GM21381 (cell line): Measurements from ENCODE around the gene ACADVL.

Source experiments
- ATAC-seq: cut with Tn5 transposase; IDR thresholded peaks from one replicate; pipeline ENCODE4 v1.9.1; 2021; ENCODE audit warnings: mild to moderate bottlenecking, moderate library complexity; ENCODE audit not compliant: unreplicated experiment

Gene ACADVL

DNA sequence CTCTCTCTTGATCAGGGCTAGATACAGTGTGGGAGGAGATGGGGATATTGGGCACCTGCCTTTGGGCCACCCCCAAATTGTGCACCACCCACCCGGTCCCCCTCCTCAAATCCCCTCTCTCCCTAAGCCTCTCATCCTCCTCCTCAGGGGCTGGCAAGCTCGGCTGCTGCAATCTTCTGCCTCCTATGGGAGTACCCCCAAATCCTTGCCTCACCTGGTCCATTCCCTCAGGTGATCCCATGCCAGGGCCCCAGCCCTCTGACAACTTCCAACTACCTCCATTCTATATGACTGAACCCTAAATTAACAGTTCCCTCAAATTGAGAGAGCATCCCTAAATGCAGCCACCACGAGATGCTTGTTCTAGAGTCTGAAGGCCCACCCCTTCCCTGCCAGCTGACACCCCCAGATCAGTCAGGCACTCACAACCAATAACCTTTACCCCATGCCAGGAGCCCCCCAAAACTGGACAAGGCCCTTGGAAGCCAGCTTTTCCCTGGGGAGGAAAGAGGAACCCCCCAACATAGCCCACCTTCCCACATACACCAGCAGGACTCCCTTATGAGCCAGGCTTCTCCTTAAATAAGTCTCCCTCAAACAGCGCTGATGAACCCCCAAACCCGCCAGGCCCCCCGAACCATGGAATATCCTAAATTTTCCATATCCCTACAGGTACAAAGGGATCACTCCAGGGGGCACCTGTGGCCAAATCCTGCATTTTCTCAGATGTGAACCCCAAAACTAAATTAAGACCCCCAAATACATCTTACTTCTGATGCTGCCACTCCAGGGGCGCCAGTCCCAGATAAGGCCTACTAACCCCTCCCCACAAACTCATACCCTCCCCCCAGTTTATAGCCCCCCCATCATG is 3.3 kb upstream of the ACADVL start:
- ATAC-seq = no peak

DNA sequence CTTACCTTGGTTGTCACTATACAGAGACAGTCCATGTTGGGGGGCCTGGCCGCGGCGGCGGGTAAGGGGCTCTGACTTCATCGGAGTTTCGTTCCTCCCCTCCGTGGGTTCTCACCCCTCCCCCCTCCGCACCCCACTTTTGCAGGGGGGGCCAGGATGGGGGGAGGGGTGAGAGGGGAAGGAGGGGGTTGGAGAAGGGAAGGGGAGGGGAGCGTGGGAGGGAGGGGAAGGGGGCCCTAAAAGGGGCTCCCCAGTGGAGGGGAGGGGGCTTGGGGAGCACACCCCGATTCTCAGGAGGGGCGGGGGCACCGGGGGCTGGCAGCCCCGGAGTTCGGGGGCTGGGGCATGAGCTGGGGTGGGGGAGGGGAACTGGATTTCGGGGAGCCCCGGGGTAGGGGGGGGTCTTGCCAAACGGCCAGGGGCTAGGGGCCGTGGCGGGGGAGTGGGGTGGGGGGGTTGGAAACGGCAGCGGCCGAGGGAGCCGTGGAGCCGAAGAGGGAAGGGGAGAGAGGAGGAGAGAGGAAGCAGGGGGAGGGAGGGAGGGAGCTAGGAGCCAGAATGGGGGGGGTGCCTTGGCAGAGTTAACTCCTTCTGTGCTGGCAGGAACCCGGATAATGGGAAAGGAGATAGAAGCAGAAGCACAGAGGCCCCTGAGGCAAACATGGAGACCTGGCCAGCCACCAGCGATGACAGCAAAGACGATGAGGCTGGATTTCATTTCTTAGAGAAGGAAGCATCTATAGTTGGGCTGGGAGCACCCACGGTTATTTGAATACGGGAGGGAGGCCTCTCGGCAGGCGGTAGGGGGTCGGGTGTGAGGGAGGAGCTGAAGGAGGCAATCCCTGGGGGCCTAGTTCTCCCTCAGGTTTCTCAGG is 2.4 kb upstream of the ACADVL start:
- no peak for ATAC-seq

DNA sequence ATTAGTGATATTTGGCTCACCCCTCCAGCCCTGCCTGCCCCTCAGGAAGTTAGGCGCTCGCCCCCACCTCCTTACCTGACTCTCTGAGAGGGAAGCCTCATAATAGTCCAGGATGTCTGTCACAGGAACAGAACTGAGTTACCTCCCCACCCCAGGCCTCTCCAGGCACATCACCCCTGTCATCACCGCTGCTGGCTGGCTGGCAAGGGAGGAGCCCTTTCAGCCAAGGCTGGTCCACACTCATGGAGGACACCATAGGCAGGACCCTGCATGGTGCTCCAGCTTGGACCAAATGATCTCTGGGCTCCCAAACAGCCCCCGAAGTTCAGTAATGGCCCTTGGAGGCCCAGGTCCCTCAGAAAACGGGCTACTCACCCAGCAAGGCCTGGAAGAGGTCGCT is 1.6 kb upstream of the ACADVL start:
- no peak for ATAC-seq

DNA sequence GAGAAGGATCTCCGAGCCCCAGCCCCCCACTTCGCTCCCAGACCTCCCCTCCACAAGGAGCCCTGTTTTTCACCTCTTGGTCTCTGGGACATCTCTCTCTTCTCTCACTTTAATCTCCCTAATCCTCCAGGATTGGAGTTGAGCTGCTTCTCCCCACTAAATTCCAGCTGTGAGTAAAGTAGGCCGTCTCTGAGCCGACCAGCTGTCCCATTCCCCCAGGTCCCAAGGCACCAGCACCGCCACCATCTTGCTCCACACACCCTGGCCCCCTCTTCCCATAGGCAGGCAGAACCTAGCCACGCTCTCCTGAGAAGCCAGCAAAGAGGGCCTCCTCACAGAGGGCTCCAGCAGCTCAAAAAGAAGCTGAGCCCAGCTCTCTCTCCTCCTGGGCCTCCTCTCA is 980 bp upstream of the ACADVL start:
- no peak for ATAC-seq

DNA sequence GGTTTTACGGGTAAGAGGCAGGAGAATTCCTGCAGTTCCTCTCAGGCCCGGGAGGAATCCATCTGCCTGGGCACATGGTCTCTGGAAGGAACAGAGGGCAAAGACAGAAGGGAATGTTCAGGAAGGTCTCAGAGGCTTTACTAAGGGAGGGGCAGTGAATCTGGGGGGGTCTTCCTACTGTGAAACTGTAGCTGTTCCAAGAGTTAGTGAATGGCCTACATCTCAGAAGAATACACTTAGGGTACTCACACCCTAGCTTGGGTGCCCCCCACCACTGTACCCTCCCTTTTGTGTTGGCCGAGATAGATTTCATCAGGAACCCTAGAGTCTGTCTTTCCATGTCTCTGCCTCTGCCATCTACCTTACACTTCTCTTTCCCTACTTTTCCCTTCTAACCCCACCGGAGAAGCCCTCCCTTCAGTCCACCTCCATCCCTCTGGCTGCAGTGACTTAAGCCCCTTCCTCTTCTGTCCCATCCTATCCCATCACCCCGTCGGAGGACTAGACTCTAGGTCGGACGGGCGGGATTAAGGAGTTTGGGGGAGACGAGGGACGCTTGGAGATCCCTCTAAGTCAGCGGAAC is 418 bp upstream of the ACADVL start:
- ATAC-seq = no peak

DNA sequence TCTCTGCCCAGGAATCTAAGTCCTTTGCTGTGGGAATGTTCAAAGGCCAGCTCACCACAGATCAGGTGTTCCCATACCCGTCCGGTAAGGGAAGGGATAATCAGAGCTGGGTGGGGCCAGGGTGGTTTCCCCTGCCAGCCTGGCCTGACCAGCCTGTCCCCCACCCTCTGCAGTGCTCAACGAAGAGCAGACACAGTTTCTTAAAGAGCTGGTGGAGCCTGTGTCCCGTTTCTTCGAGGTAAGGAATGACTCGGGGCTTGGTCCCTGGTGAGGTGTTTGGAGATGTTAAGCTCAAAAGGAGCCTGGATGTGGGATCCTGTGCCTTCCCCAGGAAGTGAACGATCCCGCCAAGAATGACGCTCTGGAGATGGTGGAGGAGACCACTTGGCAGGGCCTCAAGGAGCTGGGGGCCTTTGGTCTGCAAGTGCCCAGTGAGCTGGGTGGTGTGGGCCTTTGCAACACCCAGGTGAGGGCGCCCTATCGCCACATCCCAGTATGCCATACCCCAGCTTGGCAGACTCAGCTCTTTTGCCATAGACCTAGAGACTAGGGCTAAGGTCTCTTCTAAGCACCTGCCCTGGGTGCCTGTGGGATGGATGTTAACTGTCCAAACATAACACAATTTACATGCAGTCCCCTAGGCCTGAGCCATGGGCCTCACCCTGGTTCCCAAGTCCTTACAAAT is 997 bp downstream of the ACADVL start:
- ATAC-seq = no peak

DNA sequence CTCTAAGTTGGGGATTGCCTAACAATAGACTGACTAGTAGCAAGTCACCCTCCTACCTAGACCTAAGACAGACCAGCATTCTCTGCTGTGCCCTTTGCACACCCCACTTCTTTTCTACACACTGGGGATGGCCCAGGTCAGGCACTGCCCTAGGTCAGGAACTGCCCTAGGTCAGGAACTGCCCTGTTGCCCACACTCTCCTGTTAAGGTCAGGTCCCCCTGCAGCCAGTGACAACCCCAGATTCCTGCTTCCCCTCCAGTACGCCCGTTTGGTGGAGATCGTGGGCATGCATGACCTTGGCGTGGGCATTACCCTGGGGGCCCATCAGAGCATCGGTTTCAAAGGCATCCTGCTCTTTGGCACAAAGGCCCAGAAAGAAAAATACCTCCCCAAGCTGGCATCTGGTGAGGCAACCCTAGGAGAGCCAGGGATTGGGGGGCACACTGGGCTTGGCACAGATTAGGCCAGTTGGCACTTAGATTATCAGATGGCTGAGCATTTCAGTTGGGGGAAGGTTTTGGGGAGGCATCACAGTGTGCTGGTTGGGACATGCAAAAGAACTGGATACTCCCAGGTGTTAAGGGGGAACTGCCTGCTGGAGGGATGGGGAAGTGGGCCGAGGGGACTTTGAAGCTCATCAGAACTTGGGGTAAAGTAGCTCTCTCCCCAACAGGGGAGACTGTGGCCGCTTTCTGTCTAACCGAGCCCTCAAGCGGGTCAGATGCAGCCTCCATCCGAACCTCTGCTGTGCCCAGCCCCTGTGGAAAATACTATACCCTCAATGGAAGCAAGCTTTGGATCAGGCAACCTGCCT is 1.7 kb downstream of the ACADVL start:
- no peak for ATAC-seq

DNA sequence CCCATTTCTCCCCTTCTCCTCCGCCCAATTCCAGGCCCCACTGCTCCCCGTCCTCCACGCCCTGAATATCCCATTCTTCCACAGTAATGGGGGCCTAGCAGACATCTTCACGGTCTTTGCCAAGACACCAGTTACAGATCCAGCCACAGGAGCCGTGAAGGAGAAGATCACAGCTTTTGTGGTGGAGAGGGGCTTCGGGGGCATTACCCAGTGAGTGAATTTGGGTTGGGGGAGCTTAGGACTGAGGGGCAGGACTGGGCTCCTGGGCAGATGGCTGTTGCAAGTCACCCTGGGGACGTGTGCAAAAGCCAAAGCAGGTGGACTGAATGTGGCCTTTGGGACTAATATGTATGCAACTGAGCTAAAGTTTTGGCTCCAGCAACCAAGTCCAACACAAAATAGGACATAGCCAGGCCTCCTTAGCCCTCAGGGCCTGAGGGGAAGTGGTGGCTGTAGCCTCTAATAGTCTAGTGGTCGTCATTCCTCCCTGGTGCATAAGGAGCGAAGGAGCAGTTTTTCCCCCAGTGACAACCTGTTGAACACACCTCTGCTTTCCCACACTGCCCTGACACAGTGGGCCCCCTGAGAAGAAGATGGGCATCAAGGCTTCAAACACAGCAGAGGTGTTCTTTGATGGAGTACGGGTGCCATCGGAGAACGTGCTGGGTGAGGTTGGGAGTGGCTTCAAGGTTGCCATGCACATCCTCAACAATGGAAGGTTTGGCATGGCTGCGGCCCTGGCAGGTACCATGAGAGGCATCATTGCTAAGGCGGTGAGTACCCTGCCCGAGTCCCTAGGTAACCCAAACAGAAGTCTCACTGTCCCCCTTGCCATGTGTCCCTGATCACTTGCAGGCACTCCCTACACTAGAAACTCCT is 2.6 kb downstream of the ACADVL start:
- no peak for ATAC-seq

DNA sequence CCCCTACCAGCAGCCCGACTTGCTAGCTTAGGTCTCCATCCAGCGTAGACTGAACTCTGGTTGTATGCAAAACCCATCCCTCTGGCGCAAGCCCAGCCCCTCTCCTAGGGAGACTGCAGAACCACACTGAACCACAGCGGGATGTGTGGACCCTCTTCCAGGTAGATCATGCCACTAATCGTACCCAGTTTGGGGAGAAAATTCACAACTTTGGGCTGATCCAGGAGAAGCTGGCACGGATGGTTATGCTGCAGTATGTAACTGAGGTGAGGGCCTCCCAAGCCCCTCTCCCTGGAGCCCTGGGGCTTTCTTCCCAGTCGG is 3.2 kb downstream of the ACADVL start:
- ATAC-seq = no peak

DNA sequence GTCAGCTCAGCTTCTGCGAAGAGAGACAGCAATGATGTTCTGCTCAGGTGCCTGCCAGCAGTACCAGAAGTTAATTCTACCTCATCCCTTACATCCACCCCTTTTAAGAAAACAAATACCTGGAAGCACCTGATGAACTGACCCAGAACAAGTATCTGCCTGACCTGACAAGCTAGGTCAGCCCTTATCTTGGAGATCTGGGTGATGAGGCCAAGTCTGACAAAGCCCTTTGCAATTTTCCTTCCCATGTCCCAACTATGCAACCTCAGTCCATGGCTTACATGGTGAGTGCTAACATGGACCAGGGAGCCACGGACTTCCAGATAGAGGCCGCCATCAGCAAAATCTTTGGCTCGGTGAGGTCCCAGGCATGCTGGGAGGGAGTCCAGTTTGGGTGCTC is 3.6 kb downstream of the ACADVL start:
- no peak for ATAC-seq

DNA sequence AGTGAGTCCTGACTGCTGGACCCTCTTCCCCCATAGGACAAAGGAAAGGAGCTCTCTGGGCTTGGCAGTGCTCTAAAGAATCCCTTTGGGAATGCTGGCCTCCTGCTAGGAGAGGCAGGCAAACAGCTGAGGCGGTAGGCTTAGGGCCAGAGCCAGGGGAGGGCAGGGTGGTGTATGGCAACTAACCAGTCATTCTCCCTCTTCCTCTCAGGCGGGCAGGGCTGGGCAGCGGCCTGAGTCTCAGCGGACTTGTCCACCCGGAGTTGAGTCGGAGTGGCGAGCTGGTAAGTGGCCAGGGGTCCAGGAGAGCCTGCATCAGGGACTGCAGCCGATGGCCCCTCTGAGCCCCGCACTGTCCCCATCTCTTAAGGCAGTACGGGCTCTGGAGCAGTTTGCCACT is 4.4 kb downstream of the ACADVL start:
- ATAC-seq = no peak

DNA sequence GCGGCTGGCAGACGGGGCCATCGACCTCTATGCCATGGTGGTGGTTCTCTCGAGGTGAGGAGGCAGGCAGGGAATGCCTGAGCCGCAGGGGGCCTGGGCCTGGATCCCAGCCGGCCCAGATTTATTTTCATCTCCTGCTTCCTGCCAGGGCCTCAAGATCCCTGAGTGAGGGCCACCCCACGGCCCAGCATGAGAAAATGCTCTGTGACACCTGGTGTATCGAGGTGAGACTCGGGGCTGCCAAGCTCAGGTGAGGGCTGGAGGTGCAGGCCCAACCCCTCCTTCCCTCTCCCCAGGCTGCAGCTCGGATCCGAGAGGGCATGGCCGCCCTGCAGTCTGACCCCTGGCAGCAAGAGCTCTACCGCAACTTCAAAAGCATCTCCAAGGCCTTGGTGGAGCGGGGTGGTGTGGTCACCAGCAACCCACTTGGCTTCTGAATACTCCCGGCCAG is 4.9 kb downstream of the ACADVL start:
- no peak for ATAC-seq

DNA sequence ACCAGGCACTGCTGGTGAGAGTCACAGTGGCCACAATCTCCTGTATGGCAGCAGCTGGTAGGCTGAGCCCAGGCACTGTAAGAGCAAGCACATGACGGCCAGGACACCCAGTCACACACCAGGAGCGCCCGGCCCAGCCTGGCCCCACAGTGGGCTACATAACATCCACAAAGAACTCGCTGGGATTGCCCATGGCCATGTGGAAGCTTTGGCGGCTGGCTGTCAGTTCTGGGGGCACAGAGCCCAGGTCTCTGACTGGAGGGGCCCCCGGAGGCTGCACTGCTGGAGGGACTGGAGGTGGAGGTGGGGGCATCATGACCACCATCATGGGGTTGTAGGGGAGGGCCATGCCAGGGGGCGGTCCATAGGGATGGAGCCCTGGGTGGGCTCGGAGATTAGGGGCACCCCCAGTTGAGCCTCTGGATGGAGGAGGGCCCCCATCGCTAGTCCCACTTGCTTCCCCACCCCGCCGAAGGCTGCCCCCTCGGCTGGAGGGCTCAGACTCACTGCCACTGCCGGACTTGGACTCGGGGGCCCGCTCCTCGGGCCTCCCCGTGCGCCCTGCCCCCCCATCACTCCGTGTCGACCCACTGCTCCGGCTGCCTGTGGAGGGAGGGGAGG is 6.1 kb downstream of the ACADVL start:
- ATAC-seq = no peak

DNA sequence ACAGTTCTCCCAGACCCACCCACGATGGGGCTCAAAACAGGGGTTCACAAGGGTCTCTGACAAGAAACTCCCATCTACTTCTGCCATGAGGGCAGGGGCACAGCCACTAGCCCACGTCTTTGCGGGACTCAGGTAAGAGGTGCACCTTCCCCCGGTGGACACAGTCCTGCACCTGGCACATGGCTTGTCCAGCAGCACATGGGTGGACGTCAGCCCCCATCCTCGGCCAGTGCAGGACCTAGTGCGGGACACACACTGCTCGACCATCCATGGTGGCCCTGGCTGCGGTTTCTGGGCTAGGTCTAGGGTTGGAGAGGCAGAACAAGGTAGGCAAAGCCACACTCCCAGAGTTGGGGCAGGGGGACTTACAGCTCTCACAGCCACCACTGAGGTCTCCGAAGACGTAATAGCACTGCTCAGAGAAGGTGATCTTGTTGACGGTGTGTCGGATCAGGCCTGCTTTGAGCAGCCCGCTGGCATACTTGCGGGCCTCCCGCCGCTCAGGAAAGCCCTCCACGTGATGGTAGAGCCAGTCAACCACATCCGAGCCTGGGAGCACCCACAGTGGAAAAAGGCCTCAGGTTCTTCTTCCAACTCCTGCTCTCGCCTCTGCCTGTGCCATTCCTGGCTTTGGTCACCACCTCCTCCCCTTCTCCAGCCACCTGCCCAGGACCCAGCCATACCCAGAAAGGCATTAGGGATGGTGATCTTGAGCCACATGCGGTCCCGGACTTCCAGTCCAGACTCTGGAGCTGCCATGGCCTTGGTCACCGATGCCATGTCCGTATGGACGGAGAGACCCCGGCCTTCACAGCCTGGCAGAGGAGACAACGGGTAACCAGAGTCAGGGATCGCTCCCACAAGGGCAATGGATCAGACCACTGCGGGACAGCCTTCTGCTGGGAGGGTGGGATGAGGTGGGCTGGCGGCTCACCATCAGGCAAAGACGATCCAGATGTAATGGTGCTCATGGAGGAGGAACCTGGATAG is 7.3 kb downstream of the ACADVL start:
- no peak for ATAC-seq

DNA sequence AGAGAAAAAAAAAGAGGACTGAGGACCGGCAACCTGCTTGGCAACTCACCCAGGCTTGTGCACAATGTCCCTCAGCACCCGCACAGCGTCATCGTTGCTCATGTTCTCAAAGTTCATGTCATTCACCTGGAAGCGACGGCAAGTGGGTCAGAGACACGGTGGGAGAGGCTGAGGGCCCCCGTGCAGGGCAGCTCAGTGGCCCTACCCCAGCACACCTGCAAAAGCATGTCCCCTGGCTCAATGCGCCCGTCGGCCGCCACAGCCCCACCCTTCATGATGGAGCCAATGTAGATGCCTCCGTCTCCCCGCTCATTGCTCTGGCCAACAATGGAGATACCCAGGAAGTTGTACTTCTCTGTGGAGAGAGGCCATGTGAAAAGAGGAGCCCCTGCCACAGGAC is 9.2 kb downstream of the ACADVL start:
- no peak for ATAC-seq

DNA sequence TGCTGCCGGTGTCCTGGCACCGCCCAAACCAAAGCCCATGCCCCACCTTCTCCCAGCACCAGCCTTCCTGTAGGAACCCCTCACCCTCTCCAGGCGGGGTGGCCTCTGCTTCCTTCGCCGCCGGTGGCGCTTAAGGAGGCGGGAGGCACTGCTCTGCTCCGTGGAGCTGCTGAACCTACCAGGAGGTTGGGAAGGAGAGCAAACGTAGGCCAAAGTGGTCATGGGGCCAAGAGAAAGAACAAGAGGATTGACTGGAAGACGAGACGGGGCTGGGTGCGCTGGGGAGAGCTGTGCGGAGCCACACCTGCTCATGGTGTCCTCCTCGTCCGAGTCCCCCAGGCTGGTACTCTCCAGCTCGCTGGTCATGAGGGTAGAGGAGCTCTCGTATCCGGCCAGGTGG is 9.8 kb downstream of the ACADVL start:
- ATAC-seq = no peak

DNA sequence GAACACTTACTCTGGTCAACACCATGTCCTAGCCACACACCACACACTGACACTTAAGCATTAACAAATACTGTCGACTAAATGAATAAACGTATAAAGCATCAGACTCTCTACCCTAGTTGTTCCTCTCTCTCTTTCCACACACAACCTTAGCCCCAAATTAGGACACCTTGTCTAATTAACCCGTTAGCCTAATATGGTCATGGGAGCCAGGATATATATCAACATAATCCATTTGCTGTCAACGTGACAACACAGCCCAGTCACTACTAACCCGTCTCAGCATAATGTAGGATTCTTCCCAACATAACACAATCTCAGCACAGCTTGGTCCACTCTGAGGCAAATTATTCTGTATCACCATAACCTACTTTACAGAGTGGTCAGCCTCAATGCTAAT is 12.4 kb downstream of the ACADVL start:
- no peak for ATAC-seq

DNA sequence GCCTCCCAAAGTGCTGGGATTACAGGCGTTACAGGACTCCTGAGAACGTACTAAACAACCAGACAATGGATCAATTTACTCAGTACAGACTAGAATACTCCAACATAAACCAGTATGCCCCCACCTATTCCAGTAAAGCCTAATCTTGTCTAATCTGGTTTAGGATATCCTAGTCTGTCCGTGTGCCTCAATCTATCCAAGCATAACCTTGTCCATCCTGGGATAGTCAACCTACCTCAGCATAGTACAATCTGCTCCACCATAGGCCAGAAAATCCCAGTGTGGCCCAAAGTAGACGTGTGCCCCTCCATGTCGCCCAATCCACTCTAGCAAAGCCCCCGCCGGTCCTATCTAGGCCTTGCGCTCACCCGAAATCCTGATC is 14.0 kb downstream of the ACADVL start:
- ATAC-seq = no peak
